ENCODE results near the gene NFATC2.

Gene NFATC2

GRCh38 chr20:51437182-51437924, 105.2 kb downstream of the NFATC2 start:
- no peaks in the 10 kb centered on the region for H3F3A ChIP-seq (ENCODE audit: control insufficient read depth, insufficient read depth)
- no peak overlapping the region for H3K4me2 ChIP-seq (ENCODE audit: low read length)
- H3K79me2 ChIP-seq (ENCODE audit: control insufficient read depth, low read length), result no peaks in the 10 kb centered on the region
- no peaks in the 10 kb centered on the region for H3K9me2 ChIP-seq (replicated peaks; ENCODE audit: control insufficient read depth, low read length)
- H3K4me1 ChIP-seq (ENCODE audit: control insufficient read depth, low read length), result peaks cover 21% of the 10 kb centered on the region
- no peaks in the 10 kb centered on the region for H3K27me3 ChIP-seq (ENCODE audit: control insufficient read depth, low read length)
- TF ChIP-seq EZH2phosphoT487 (IDR thresholded peaks at IDR 0.05; ENCODE audit: borderline replicate concordance, low read length), result no peak
- TF ChIP-seq, protein P1, sequence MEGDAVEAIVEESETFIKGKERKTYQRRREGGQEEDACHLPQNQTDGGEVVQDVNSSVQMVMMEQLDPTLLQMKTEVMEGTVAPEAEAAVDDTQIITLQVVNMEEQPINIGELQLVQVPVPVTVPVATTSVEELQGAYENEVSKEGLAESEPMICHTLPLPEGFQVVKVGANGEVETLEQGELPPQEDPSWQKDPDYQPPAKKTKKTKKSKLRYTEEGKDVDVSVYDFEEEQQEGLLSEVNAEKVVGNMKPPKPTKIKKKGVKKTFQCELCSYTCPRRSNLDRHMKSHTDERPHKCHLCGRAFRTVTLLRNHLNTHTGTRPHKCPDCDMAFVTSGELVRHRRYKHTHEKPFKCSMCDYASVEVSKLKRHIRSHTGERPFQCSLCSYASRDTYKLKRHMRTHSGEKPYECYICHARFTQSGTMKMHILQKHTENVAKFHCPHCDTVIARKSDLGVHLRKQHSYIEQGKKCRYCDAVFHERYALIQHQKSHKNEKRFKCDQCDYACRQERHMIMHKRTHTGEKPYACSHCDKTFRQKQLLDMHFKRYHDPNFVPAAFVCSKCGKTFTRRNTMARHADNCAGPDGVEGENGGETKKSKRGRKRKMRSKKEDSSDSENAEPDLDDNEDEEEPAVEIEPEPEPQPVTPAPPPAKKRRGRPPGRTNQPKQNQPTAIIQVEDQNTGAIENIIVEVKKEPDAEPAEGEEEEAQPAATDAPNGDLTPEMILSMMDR (IDR thresholded peaks at IDR 0.05; ENCODE audit: low read depth, low read length, poor library complexity, severe bottlenecking), result no peak
- peaks cover 59% of the 10 kb centered on the region for H3K36me3 ChIP-seq (ENCODE audit: control insufficient read depth, low read length)
- no peak overlapping the region for H3K4me3 ChIP-seq (ENCODE audit: low read length)
- peaks cover 3% of the 10 kb centered on the region; the same call in 1 of the 2 replicates for H3K9me3 ChIP-seq (ENCODE audit: control insufficient read depth, insufficient read depth, low read length)
- H3K27ac ChIP-seq (ENCODE audit: low read depth, low read length), result no peak overlapping the region
- H4K20me1 ChIP-seq (ENCODE audit: control insufficient read depth, insufficient read depth, low read depth, low read length), result no peaks in the 10 kb centered on the region

DNA sequence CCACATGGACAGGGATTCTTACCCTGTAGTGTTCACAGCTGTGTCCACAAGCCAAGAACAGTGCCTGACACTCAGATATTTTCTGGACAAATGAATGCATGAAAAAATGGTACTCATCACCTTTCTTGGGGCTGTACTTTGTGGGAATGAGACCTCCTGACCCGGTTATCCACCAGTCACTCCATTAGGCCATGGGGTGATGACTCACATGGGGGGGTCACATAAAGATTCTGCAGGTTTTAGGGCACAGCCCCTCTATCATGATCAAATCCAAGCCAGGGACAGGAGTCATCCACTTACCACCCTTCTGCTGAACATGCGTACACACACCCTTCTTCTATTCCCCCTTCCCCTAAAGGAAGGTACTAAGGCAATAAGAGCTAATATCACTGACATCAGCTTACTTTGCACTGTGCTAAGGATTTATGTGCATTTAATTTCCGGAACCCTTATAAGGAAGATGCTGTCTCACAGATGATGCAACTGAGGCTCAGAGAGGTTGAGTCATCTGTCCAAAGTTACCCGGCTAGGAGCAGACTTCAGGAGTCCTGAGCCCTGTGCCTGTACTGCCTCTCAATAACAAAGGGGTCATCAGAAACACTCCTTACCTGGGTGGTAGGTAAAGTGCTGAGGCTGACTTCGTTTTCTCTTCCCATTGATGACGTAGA, 107.8 kb downstream of the NFATC2 start:
- no peaks in the 10 kb centered on the region for H3K79me2 ChIP-seq (ENCODE audit: control insufficient read depth, low read length)
- H4K20me1 ChIP-seq (ENCODE audit: control insufficient read depth, insufficient read depth, low read depth, low read length), result no peaks in the 10 kb centered on the region
- no peaks in the 10 kb centered on the region for H3K27me3 ChIP-seq (ENCODE audit: control insufficient read depth, low read length)
- H3K4me2 ChIP-seq (ENCODE audit: low read length), result no peak overlapping the region
- H3K4me3 ChIP-seq (ENCODE audit: low read length), result no peak overlapping the region
- H3K36me3 ChIP-seq (ENCODE audit: control insufficient read depth, low read length), result peaks cover 54% of the 10 kb centered on the region
- H3F3A ChIP-seq (ENCODE audit: control insufficient read depth, insufficient read depth), result no peaks in the 10 kb centered on the region
- H3K4me1 ChIP-seq (ENCODE audit: control insufficient read depth, low read length), result no peaks in the 10 kb centered on the region; the same call in none of the 2 replicates
- no peaks in the 10 kb centered on the region for H3K9me3 ChIP-seq (ENCODE audit: control insufficient read depth, insufficient read depth, low read length)
- H3K9me2 ChIP-seq (replicated peaks; ENCODE audit: control insufficient read depth, low read length), result no peaks in the 10 kb centered on the region
- TF ChIP-seq, protein P1 (IDR thresholded peaks at IDR 0.05; ENCODE audit: low read depth, low read length, poor library complexity, severe bottlenecking), result no peak
- TF ChIP-seq EZH2phosphoT487 (IDR thresholded peaks at IDR 0.05; ENCODE audit: borderline replicate concordance, low read length), result no peak
- H3K27ac ChIP-seq (ENCODE audit: low read depth, low read length), result no peak overlapping the region

GRCh38 chr20:51434026-51434425, 108.5 kb downstream of the NFATC2 start:
- Histone ChIP-seq H3F3A (ENCODE audit: control insufficient read depth, insufficient read depth) (no peaks in the 10 kb centered on the region), H3K27ac (ENCODE audit: low read depth, low read length) (no peak overlapping the region), H3K27me3 (ENCODE audit: control insufficient read depth, low read length) (no peaks in the 10 kb centered on the region), H3K9me2 (replicated peaks; ENCODE audit: control insufficient read depth, low read length) (no peaks in the 10 kb centered on the region), H3K4me2 (ENCODE audit: low read length) (no peak overlapping the region), H3K4me3 (ENCODE audit: low read length) (no peak overlapping the region), H3K36me3 (ENCODE audit: control insufficient read depth, low read length) (peaks cover 57% of the 10 kb centered on the region), H3K4me1 (ENCODE audit: control insufficient read depth, low read length) (no peaks in the 10 kb centered on the region), H3K9me3 (ENCODE audit: control insufficient read depth, insufficient read depth, low read length) (no peaks in the 10 kb centered on the region), H4K20me1 (ENCODE audit: control insufficient read depth, insufficient read depth, low read depth, low read length) (no peaks in the 10 kb centered on the region), H3K79me2 (ENCODE audit: control insufficient read depth, low read length) (no peaks in the 10 kb centered on the region)
- no peak for TF ChIP-seq EZH2phosphoT487 (IDR thresholded peaks at IDR 0.05; ENCODE audit: borderline replicate concordance, low read length)
- TF ChIP-seq, protein P1 (IDR thresholded peaks at IDR 0.05; ENCODE audit: low read depth, low read length, poor library complexity, severe bottlenecking), result no peak

Measured in DOHH2 (cell line).